GM23338 (cell line): Measurements from ENCODE around the gene BLOC1S3. TPM values are rescaled to one million over a fixed set of nuclear protein-coding genes. Genes with fewer than 3 reads are reported as not detected.

Experiments
- ATAC-seq: fragments of 200-7000 bp; cut with Tn5 transposase; 3 replicates; pipeline ENCODE4 v1.9.1; 2020
- DNase-seq: peaks from one replicate; pipeline ENCODE4 v3.0.0-alpha.2; 2015; ENCODE audit warnings: low spot score
- H2AFZ ChIP-seq: fragments of 200-600 bp; sonication (generic); 2 replicates; pipeline ENCODE4 v1.8.0; 2016; ENCODE audit warnings: antibody characterized with exemption, mild to moderate bottlenecking, moderate library complexity
- H3F3A ChIP-seq: fragments of 200-600 bp; sonication (generic); replicated peaks from 2 replicates; pipeline ENCODE4 v1.8.0; 2017; ENCODE audit warnings: antibody characterized with exemption, mixed run types, low read depth
- H3K27ac ChIP-seq: fragments of 200-600 bp; sonication (generic); 2 replicates; pipeline ENCODE4 v1.6.1; 2016; ENCODE audit warnings: low read depth
- H3K27me3 ChIP-seq: fragments of 200-600 bp; sonication (generic); 2 replicates; pipeline ENCODE4 v1.8.0; 2016; ENCODE audit warnings: mild to moderate bottlenecking, mixed run types, moderate library complexity; ENCODE audit not compliant: insufficient read depth
- H3K36me3 ChIP-seq: fragments of 200-600 bp; sonication (generic); 2 replicates; pipeline ENCODE4 v1.8.0; 2016; ENCODE audit warnings: mild to moderate bottlenecking; ENCODE audit not compliant: insufficient read depth
- H3K4me1 ChIP-seq: fragments of 200-600 bp; sonication (generic); 2 replicates; pipeline ENCODE4 v1.8.0; 2016; ENCODE audit warnings: mild to moderate bottlenecking, moderate library complexity; ENCODE audit not compliant: insufficient read depth
- H3K4me2 ChIP-seq: fragments of 200-600 bp; sonication (generic); 2 replicates; pipeline ENCODE4 v1.7.1; 2017; ENCODE audit warnings: mixed run types
- H3K4me3 ChIP-seq: fragments of 200-600 bp; sonication (generic); 2 replicates; pipeline ENCODE4 v1.6.1; 2016; ENCODE audit warnings: mixed run types
- H3K79me2 ChIP-seq: fragments of 200-600 bp; sonication (generic); replicated peaks from 2 replicates; pipeline ENCODE4 v1.8.0; 2017; ENCODE audit warnings: mild to moderate bottlenecking; ENCODE audit not compliant: insufficient read depth
- H3K9me2 ChIP-seq: fragments of 200-600 bp; sonication (generic); 2 replicates; pipeline ENCODE4 v1.8.0; 2017; ENCODE audit not compliant: insufficient read depth
- H4K20me1 ChIP-seq: fragments of 200-600 bp; sonication (generic); replicated peaks from 2 replicates; pipeline ENCODE4 v1.8.0; 2017; ENCODE audit warnings: mild to moderate bottlenecking; ENCODE audit not compliant: insufficient read depth
- H3K27ac Mint-ChIP-seq: 2 replicates; pipeline ENCODE4 v1.8.0; 2020; ENCODE audit warnings: inconsistent platforms, mild to moderate bottlenecking, moderate library complexity, mixed read lengths
- H3K27me3 Mint-ChIP-seq: 3 replicates; pipeline ENCODE4 v1.8.0; 2022; ENCODE audit warnings: low read depth, mild to moderate bottlenecking, moderate library complexity, mixed read lengths, inconsistent platforms; ENCODE audit not compliant: insufficient read depth, poor library complexity
- H3K36me3 Mint-ChIP-seq: 3 replicates; pipeline ENCODE4 v1.8.0; 2021; ENCODE audit warnings: low read depth, mild to moderate bottlenecking, inconsistent platforms, moderate library complexity, mixed read lengths
- H3K4me1 Mint-ChIP-seq: 3 replicates; pipeline ENCODE4 v1.8.0; 2020; ENCODE audit warnings: mild to moderate bottlenecking, inconsistent platforms, mixed read lengths
- H3K4me3 Mint-ChIP-seq: 3 replicates; pipeline ENCODE4 v1.8.0; 2021; ENCODE audit warnings: moderate library complexity, mild to moderate bottlenecking, inconsistent platforms, mixed read lengths
- H3K9me3 Mint-ChIP-seq: 3 replicates; pipeline ENCODE4 v1.8.0; 2020; ENCODE audit warnings: moderate library complexity, mild to moderate bottlenecking, inconsistent platforms, mixed read lengths
- CREB1 ChIP-seq: fragments of 250-450 bp; sonication (Bioruptor Pico); IDR thresholded peaks from 2 replicates; pipeline ENCODE4 v1.5.0; 2020; ENCODE audit warnings: low read depth, mild to moderate bottlenecking, moderate library complexity
- CTCF ChIP-seq, 2 experiments: fragments of 200-600 bp in 1 of 2; sonication (generic) in 1 of 2; conservative IDR thresholded peaks; 2 replicates each; pipeline versions ENCODE4 v1.5.1 to v1.6.1; 2016 to 2017; ENCODE audit warnings: antibody characterized with exemption in 2 of 2, low read depth in 2 of 2, mild to moderate bottlenecking in 2 of 2, moderate library complexity in 1 of 2
- EZH2phosphoT487 ChIP-seq: fragments of 200-600 bp; sonication (generic); IDR thresholded peaks from one replicate; pipeline ENCODE4 v1.8.1; 2018; ENCODE audit warnings: antibody characterized with exemption; ENCODE audit not compliant: unreplicated experiment
- NANOG ChIP-seq: IDR thresholded peaks from 2 replicates; pipeline ENCODE4 v1.6.1; 2016; ENCODE audit warnings: antibody characterized with exemption, borderline replicate concordance
- POLR2AphosphoS5 ChIP-seq: IDR thresholded peaks from 2 replicates; pipeline ENCODE4 v1.6.1; 2016; ENCODE audit warnings: antibody characterized with exemption, low read depth
- REST ChIP-seq: IDR thresholded peaks from one replicate; pipeline ENCODE4 v1.6.1; 2018; ENCODE audit warnings: antibody characterized with exemption; ENCODE audit not compliant: unreplicated experiment
- ZNF114 ChIP-seq: fragments of 250-450 bp; sonication (Bioruptor Pico); IDR thresholded peaks from 2 replicates; pipeline ENCODE4 v1.5.0; 2020; ENCODE audit warnings: mild to moderate bottlenecking, moderate library complexity
- ZNF331 ChIP-seq: fragments of 250-450 bp; sonication (Bioruptor Pico); IDR thresholded peaks from 2 replicates; pipeline ENCODE4 v1.5.0; 2020; ENCODE audit warnings: low read depth, mild to moderate bottlenecking, moderate library complexity
- ZNF462 ChIP-seq: fragments of 250-450 bp; sonication (Bioruptor Pico); IDR thresholded peaks from 2 replicates; pipeline ENCODE4 v1.5.0; 2020; ENCODE audit warnings: mild to moderate bottlenecking, moderate library complexity
- polyA plus RNA-seq: library from polyadenylated mRNA; unstranded; fragments of >200 nt; fragmentation: Nextera tagmentation; extraction: Ambion mirVana; gene quantifications from 2 replicates; pipeline ENCODE4 v1.2.1, GENCODE V29; 2016
- total RNA-seq: library from RNA; depleted of rRNA; stranded (reverse); fragments of >200 nt; shearing (Covaris generic); gene quantifications from 2 replicates; pipeline ENCODE4 v1.2.3, GENCODE V29; 2014

Gene BLOC1S3
- total and polyA plus RNA-seq, 2 experiments from 2014 or later: 2.5 to 15.9 TPM

- no peaks in the 10 kb centered on the region; the same call in 1 of the 2 replicates for H3K4me1 ChIP-seq
- H3K36me3 ChIP-seq: no peaks in the 10 kb centered on the region
- H3K27ac ChIP-seq: no peak overlapping the region
- 0 out of 3 replicates have a peak, but pooled peaks cover 3% of the 10 kb centered on the region for H3K36me3 Mint-ChIP-seq
- H3K27me3 Mint-ChIP-seq: peaks cover 54% of the 10 kb centered on the region
- H3K9me2 ChIP-seq: no peaks in the 10 kb centered on the region
- ATAC-seq: no peak
- no peak overlapping the region for H2AFZ ChIP-seq
- no peaks in the 10 kb centered on the region for H3K79me2 ChIP-seq
- H3K4me3 ChIP-seq: no peak overlapping the region
- H3K9me3 Mint-ChIP-seq: peaks cover 10% of the 10 kb centered on the region; the same call in 2 of the 3 replicates
- TF ChIP-seq EZH2phosphoT487: no peak
- no peak for TF ChIP-seq ZNF114 (CRISPR knock-in tag)
- no peak for TF ChIP-seq ZNF462
- no peak for TF ChIP-seq CTCF (conservative IDR thresholded peaks at IDR 0.05; ENCODE audit: low read depth in 2 of 2)
- no peak for TF ChIP-seq NANOG
- no peak for TF ChIP-seq ZNF331
- no peak for TF ChIP-seq REST
- TF ChIP-seq CREB1 (CRISPR knock-in tag): no peak
- no peak for TF ChIP-seq POLR2AphosphoS5
- H3K4me2 ChIP-seq: no peak overlapping the region
- no peak for DNase-seq
- peaks cover 43% of the 10 kb centered on the region for H3K27me3 ChIP-seq
- H3K4me3 Mint-ChIP-seq: no peak overlapping the region
- no peak overlapping the region for H3K27ac Mint-ChIP-seq
- H3K4me1 Mint-ChIP-seq: peaks cover 11% of the 10 kb centered on the region
- 0 out of 2 replicates have a peak, but pooled peaks cover 9% of the 10 kb centered on the region for H3F3A ChIP-seq
- H4K20me1 ChIP-seq: no peaks in the 10 kb centered on the region; the same call in 1 of the 2 replicates
These were observed 28.4 kb upstream of the BLOC1S3 start for GRCh38 chr19:45150180-45150579.
